H1 (cell line): Measurements from ENCODE around the gene SCMH1. TPM values are rescaled to one million over a fixed set of nuclear protein-coding genes. Genes with fewer than 3 reads are reported as not detected.

Source experiments
- CEBPB ChIP-seq: IDR thresholded peaks from 2 replicates; pipeline ENCODE4 v1.6.1; 2012; ENCODE audit warnings: low read depth, low read length
- polyA plus RNA-seq, 7 experiments: library from polyadenylated mRNA; depleted of rRNA in 3 of 7; stranded (reverse) in 5 of 7; unstranded in 2 of 7; fragments of >200 nt in 5 of 7; fragments of 200-250 nt in 2 of 7; gene quantifications; 1 replicate in 5 of 7; 2 replicates in 1 of 7; 4 replicates in 1 of 7; pipeline versions ENCODE4 v1.2.1 to v1.2.3, GENCODE V29; 2011 to 2013; ENCODE audit warnings: missing spikeins in 2 of 7, mixed read lengths in 2 of 7
- total RNA-seq: library from RNA; stranded (reverse); fragmentation: NEBNext Ultra II Directional; extraction: Animal tissue kit (Norgen Biotek cat#: 25700); gene quantifications from 2 replicates; pipeline ENCODE4 v1.2.1, GENCODE V29; 2021

SCMH1 gene
- total and polyA plus RNA-seq, 2 of the 8 experiments (the other 6 are each of a cell fraction or from before 2014, with no cell fraction given) = 16.6 to 30.7 TPM

DNA sequence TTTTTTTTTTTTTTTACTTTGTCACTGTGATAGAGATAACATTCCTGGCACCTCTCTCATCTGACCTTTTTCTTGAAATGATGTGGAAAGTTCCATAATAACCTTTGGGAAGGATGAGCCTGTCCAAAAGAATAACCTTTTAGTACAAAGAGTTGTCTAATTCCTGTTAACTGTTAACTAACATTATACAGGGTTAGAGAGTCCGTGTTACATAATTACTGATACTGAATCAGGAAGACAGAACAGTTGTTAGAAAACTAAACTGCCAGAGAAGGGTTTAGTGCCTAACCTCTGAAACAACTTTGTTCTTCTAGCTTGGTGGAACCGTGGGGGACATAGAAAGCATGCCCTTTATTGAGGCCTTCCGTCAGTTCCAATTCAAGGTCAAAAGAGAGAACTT is 253.8 kb downstream of the SCMH1 start (continued):
- TF ChIP-seq CEBPB = no peak
